ENCODE results near the gene SUCO.
"Not testable (repeated sequence)": the region's sequence is repeated elsewhere in the genome, so short reads cannot be mapped to it uniquely, and the experiment has no call there.

DNA sequence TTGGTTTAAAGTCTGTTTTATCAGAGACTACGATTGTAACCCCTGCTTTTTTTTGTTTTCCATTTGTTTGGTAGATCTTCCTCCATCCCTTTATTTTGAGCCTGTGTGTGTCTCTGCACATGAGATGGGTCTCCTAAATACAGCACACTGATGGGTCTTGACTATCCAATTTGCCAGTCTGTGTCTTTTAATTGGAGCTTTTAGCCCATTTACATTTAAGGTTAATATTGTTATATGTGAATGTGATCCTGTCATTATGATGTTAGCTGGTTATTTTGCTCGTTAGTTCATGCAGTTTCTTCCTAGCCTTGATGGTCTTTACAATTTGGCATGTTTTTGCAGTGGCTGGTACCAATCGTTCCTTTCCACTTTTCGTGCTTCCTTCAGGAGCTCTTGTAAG, 62.1 kb downstream of the SUCO start:
- TF ChIP-seq, protein P1, sequence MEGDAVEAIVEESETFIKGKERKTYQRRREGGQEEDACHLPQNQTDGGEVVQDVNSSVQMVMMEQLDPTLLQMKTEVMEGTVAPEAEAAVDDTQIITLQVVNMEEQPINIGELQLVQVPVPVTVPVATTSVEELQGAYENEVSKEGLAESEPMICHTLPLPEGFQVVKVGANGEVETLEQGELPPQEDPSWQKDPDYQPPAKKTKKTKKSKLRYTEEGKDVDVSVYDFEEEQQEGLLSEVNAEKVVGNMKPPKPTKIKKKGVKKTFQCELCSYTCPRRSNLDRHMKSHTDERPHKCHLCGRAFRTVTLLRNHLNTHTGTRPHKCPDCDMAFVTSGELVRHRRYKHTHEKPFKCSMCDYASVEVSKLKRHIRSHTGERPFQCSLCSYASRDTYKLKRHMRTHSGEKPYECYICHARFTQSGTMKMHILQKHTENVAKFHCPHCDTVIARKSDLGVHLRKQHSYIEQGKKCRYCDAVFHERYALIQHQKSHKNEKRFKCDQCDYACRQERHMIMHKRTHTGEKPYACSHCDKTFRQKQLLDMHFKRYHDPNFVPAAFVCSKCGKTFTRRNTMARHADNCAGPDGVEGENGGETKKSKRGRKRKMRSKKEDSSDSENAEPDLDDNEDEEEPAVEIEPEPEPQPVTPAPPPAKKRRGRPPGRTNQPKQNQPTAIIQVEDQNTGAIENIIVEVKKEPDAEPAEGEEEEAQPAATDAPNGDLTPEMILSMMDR (IDR thresholded peaks at IDR 0.05; ENCODE audit: low read depth, low read length) = not testable (repeated sequence)
- not testable (repeated sequence) for TF ChIP-seq EZH2phosphoT487 (IDR thresholded peaks at IDR 0.05; ENCODE audit: low read depth)
